Thyroid gland (tissue), 4 donors: ENCODE measurements around the gene SLC13A4.

Experiments
- POLR2A ChIP-seq, 2 donors: fragments of 450-650 bp; IDR thresholded peaks; one replicate each; pipeline ENCODE4 v1.6.1; 2017; ENCODE audit warnings: antibody characterized with exemption in 2 of 2, mild to moderate bottlenecking in 2 of 2, moderate library complexity in 1 of 2
- TF ChIP-seq, protein P1 (sequence below), 6 experiments: fragments of 200-600 bp in 3 of 6; fragments of 450-650 bp in 3 of 6; sonication (generic) in 3 of 6; IDR thresholded peaks; one replicate each; pipeline ENCODE4 v1.5.1; 2016 to 2019; ENCODE audit warnings: antibody characterized with exemption in 6 of 6, mild to moderate bottlenecking in 2 of 6, inconsistent platforms in 1 of 6, moderate library complexity in 1 of 6

DNA sequence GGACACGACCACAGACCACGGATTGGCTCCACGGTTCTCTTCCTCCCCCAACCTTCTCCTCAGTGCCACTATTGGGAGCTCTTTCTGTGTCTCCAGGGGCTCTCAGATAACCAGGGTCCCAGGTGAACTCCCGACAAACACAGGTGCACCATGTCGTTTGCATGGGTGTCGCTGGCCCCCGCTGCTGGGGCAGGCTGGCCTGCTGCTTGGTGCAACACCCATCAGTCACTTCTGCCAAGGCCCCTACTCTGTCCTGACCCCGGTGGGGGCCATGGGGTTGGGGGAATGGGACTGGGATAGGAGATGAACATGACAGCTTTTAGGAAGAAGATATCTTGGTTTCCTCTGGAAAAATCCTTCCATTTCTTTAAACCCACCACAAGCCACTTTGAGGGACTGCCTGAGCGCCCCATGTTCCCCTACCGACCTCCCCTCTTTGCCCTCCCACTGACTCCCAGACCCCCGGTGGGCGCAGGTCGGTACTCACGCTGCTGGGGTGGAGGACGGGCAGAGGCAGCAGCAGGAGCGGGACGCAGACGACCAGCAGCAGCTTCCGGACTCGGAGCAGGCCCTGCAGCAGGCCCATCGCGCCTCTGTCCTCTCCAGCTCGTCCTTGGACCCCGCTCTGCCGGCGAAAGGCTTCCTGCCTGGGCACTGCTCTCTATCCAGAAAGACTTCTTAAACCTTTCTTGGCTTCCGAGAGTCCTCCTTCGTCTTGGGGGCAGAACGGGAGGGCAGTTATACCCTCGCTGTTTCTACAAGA is 894 bp downstream of the SLC13A4 start:
- TF ChIP-seq, protein P1, sequence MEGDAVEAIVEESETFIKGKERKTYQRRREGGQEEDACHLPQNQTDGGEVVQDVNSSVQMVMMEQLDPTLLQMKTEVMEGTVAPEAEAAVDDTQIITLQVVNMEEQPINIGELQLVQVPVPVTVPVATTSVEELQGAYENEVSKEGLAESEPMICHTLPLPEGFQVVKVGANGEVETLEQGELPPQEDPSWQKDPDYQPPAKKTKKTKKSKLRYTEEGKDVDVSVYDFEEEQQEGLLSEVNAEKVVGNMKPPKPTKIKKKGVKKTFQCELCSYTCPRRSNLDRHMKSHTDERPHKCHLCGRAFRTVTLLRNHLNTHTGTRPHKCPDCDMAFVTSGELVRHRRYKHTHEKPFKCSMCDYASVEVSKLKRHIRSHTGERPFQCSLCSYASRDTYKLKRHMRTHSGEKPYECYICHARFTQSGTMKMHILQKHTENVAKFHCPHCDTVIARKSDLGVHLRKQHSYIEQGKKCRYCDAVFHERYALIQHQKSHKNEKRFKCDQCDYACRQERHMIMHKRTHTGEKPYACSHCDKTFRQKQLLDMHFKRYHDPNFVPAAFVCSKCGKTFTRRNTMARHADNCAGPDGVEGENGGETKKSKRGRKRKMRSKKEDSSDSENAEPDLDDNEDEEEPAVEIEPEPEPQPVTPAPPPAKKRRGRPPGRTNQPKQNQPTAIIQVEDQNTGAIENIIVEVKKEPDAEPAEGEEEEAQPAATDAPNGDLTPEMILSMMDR (IDR thresholded peaks at IDR 0.05), result no peak
- no peak for TF ChIP-seq POLR2A (IDR thresholded peaks at IDR 0.05)
